ENCODE measurements around the gene JAML.

JAML gene

DNA sequence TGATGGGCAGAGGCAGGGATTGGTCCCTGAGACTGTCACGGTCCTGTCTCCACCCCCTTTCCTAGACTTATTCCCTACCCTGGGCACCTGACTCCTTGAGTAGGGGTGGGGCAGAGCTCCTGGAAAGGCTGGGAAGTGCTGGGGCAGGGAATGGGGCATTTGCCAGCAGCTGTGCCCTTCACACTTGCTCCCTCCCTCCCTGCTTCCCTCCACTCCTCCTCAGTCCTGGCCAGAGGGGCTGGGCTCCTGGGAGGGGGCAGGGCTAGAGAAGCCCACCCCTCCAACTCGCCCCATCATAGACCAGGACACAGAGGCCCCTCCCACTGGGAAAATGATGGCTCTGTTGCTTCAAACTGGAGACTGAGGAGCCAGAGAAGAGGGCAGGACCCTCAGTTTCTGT is 59.9 kb downstream of the JAML start:
- DNase-seq, result no peak

DNA sequence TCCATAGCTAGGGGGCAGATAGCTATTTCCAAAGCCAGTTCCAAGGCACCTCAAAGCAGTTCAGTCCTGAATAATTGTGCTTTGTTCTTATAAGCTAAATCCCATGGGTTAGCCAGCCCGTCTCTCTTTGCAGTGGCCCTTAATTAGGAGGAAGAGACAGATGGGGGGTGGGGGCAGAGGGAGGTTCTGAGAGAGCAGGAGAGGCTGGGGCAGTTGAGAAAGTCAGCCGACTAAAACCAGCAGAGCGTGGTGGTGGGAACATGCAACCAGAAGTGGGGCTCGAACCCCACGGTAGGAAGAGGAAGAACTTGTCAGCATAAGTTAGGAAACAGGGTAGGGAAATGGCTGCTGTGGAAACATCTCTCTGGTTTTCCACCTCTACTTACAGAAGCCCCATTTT is 61.3 kb downstream of the JAML start:
- no peak for DNase-seq

DNA sequence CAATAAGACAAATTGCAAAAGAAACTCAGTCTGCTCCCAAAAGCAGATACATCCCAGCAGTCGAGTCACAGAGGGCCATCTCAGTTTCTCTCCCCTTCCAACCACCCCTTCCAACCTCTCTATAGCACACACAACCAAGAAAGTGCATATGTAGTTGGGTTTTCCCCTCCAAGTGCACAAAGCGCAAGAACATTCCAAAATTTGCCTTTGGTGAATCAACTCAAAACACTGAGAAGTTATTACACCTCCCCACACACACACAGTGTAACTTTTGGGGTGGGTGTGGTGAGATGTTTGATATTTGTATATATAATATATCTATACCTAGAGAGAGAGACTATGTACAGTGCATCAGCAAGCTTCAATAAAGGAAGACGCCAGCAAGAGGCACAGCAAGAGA is 62.0 kb downstream of the JAML start:
- DNase-seq, result no peak

DNA sequence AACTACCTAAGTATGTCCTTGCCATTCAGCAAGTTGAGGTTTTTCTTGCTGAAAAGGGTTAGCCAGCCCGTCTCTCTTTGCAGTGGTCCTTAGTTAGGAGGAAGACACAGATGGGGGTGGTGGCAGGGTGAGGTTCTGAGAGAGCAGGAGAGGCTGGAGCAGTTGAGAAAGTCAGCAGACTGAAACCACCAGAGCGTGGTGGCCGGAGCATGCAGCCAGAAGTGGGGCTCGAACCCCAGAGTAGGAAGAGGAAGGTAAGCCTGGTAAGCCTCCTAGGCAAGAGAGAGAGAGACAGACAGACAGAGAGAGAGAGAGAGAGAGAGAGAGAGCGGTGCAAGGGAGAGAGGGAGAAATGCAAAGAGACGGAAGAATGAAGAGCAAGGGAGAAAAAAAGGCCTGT is 63.0 kb downstream of the JAML start:
- DNase-seq, result no peak

DNA sequence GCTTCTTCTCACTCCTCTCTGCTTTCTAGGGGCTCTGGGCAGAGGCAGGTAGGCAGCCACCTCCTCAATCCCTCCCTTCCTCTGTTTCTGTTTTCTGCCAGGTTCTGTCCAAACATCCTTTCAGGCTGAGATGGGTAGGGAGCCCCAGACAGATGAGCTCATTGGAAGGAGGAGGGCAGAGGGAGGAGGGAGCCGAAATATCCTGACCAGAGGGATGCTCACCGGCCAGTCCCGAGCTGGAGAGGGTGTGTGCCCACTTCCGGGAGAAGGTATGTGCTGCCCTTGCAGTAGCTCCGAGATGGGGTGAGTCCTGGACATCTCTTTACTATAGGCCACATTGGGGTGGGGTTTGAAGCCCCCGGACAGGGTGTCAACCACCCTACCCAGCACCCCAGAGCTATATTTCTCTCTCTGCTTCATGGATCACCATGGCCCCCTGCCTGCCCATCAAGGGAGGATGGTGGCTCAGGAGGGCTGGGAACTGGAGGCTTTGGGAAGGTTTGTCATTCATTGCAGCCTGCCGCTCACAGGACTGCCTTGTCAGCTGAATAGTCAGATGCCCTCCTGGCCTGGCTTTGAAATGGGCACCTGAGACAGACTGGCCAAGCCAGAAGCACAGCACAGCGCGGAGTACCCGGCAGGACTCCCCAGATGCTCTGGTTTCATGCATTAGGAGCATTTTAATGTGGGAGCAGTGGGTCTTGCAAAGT is 67.5 kb downstream of the JAML start:
- DNase-seq, result no peak

DNA sequence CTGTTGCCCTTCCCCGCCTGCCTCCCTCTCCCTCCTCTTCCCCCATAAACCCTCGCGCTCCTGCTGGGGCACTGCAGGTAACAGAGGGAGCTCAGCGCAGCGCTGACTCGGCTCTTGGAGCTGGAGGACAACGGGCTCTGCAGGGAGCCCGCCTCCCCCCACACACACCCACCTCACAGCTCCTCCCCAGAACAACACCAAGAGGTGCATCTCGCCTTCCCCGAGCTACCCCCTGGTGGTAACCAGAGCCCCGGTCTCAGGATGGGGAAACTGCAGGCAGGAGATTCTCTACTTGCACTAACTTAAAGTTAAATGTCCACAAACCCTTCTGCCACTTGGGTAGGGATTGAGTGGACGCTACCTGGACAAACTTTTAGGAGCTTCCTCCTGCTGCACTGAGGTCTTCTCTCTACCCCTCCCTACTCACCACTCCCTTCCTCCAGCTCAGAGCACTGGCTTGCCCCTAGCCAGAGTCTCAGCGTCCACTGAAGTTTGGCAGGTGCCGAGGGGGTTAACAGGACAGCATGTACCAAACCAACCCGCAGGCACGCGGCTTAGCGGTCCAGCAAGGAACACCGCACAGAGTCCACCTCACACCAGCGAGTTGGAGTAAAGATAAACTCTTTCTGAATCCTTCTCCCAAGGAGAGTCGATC is 68.2 kb downstream of the JAML start:
- DNase-seq, result no peak

DNA sequence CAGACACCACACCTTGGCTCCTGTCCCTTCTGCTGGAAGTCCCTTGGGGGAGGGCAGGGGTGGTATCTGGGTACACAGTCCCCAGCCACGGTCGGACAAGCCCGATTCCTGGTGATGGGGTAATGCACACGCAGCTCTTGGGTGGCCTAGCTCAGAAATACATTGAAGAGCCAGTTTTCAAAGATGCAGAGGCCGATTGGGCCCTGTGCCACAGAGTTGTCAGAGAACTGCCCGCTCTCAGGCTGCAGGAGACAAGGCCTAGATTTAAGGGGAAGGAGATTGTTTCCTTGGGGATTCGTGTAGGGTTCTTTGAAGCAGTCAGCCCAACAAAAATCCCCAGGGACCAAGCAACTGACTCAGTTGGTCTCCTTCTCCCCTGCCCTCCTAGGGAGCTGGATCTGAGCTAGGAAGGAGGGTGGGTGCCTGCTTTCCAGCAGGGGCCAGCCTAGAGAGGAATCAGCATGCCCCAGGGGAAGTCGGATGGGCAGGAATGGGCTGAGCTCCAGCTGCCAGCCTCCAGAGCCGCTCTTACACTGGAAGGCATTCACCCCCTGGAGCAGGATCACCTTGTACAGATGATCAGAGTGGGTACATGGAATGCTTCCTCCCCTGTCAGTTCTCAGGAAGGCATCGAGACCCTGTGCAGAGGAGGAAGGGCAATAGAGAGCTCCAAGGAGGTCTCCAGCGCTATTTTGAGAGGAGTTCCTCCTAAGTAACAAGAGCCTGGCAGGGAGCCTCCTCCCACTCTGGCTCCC is 68.9 kb downstream of the JAML start:
- no peak for DNase-seq

DNA sequence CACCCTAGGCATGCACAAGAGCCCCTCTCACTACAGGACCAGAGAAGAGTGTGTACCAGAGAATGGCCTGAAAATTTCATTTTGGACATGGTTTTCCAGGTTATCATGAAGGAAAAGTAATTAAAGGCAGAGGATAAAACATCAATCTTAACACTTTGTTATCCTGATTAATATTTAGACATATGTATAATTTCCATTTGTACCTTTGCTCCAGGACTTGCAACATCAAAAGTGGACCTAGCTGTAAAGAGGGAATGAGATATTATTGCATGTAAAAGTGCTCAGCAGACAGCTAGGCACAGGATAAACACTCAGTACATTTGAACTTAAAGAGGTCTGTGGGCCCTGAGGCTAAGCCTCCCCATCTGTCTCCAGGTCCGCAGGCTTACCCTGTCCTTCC is 70.2 kb downstream of the JAML start:
- no peak for DNase-seq

DNA sequence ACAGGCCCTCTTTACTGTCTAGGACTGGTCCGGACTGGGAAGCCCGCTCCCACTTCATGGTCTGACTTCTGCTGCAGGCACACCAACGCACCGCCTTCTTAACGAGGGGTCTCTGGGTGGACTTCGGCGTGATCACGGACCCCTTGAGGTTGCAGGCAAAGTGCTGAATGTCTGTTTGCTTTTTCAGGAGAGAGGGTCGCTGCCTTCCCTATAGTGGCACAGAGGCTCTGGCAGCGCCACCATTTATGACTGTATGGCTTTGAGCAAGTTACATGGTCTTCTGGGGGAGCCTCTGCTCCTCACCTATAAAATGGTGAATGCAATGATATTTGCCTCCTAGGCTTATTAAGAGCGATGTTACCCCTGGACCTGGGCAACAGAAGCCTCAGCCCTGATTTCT is 70.8 kb downstream of the JAML start:
- no peak for DNase-seq

DNA sequence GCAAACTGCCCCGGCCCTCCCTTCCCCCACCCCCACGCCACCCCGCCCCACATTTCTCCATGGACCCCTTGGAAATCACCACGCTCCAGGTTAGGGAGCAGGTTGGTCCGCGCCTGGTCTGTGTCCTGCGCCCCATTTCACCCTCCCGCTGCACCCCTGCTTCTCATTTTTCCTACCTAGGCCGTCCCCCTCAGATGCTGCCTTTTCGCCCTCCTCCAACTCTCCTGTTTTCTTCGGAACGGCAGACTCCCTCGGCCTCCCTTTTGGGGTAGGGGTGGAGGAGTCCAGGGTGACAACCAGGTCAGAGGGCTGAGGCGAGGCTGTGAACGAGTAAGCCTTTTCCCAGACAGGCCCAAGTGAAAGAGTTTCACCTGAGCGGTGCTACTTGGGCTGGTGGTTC is 71.3 kb downstream of the JAML start:
- no peak for DNase-seq

DNA sequence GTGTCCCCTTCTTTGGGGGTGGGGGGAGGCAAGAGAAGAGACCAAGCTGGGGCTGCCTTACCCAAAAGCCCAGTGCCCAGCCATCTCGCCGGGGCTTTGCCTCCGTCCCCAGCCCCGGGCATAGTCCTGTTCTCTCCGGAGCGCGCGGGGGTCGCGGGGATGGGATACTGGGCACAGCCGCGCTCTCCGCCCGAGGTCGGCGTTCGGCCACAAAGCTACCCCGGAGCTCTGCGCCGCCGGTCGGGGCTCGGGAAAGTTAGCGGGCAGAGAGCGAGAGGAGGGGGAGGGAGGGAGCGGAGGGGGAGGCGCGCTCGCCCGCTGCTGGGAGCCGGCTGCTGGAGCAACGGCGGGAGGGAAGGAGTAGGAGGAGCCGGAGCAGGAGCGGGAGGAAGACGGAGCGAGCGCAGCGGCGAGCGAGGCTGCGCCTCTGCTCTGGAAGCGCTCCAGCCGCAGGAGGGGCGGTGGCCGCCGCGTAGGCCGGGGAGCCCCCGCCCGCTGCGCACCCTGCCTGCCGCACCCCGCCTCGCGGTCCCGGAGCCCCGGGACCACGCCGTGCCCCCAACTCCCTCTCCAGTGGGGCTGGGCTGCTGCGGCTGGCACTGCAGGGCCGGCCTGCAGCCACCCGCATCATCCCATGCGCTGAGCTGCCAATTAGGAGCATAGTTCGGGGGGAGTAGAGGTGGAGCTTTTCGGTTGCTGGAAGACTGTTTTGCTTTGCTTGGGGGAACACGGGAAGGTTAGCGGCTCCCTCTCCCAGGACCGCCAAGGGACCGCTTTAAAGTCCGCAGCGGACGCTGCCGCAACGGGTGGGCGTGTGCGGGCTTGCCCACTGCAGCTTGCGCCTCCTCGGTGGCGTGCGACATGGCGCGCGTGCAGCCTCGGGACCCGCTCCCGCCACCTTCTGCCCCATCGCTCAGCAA is 72.0 kb downstream of the JAML start, which contains the start of gene SCN4B:
TSS of gene SCN4B (minus strand) at position 272 of the 920 bp plus-strand sequence. CDS start at position 122, 150 bp downstream.
- DNase-seq, result no peak

DNA sequence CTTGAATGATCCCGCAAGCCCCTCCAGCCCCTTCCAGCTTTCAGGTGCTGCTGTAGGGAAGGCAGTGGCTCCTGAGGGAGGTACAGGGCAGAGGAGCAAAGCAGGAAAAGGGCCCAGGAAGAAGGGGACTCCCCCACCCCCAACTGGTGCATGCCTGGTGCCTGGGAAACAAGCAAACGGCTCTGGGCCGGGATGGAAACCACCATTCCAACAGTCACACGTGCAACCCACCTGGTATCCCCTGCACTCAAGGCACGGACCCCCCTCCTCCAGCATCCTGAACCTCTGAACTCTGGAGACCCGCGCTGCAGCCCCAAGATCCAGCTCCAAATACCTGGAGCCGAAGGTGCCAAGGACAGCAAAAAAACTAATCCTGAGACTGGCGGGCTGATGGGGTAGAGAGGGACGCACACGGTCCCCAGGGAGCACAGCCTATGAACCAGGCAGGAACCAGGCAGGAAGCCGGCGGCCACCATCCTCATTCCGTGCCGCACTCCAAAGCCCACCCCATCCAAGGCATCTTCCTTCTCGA is 72.7 kb downstream of the JAML start:
- DNase-seq, result no peak

DNA sequence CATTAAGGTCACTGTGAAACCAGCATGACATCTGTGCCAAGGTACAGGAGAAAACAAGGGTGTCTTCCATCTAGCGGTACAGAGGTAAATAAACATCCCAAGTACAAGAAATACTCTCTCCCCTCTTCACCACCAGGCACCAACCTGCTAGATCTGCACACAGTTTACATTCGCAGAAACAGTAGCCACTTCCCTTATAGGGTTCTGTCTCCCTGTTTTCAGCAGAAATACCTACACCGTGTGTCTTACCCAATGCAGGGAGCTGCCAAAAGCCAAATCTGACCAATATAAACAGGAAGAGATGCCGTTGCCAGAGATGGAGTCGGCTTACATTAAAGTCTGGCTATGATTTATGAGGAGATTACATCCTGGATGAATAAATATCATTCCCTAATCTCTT is 73.4 kb downstream of the JAML start:
- DNase-seq, result no peak

DNA sequence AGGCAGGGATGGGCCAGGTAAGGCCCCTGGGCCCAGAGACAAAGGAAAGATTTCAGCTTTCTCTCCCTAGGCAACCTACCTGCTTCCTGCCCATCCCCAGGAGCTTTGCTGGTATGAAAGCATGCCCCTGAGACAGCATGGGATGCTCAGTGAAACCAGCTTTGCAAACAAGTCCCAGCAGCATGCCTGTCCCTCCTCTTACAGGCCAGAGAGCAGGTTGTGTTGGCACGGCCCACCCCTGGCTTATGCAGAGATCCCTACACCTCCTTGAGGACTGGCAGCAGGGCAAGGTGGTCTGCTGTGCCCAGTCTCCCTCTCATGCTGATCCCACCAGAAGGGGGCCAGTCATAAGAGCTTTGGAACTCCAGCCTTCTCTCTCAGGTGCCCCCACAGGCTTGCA is 75.3 kb downstream of the JAML start:
- no peak for DNase-seq

DNA sequence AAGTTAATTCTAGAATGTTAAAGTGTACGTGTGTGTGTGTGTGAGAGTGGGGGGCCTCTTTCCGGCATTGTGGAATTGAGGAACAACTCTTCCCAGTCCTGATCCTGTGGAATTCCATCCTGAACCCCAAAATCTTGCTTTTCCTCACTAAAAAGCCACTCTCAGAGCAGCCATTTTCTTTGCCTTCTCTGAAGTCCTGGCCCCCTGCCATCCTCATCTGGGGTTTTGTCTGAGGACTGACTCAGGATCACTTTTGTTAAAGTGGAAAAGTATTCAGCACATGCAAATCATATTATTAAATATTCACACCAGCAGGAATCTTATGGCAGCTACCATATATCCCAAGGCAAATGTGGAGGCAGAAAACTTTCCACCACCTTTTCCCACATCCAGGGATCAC is 76.0 kb downstream of the JAML start:
- no peak for DNase-seq

DNA sequence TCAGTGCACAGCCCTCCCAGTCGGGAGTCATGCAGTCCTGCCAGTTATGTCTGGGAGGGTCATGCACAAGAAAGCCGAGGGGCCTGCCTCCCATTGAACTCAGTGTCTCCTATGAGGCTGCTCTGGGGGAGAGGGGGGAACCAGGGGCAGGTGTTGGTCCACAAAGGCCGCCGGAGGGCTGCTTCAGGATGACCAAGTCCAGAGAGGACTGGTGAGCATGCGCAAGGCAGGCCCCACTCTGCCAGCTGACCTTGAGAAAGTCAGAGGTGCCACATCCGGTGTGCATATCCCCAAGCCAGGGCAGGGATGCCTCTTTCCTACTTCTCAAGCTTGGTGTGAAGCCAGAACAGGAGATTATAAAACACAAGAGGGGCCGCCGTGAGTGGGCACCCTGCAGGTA is 76.6 kb downstream of the JAML start:
- DNase-seq, result no peak

DNA sequence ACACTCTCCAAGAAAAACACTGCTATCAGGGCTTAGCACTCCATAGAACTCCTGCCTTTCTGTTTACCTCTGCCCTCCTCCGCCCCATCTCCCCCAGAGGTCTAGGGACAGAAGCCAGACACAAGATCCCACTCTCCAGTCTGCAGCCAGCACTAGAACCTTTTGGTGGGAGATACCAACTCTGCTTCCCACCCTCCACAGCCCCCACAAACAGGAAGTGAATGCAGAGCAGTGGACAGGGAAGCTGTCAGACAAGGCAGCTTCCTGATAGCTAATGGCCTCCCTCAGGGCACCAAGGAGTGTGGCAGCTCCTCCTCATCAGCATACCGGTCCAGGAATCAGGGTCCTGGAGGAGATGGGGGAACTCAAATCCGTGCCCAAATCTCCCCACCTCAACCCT is 77.3 kb downstream of the JAML start:
- DNase-seq, result no peak

DNA sequence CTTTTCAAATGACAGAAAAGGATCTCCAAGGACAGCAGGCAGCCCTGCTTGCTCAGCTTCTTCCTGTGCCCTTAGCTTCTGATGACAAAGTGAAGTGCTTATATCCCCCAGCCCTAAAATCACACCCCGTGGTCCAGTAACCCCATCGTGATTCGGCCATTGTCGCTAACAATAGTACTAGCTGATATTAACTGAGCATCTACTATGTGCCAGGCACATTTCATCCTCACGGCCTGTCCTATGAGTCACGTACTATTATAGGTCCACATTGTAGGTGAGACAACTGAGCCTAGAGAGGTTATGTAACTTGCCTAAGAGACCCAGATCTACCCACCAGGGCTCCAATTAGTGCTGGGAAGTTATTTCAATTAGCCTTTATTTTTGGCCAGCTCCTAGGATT is 78.3 kb downstream of the JAML start:
- DNase-seq, result no peak

DNA sequence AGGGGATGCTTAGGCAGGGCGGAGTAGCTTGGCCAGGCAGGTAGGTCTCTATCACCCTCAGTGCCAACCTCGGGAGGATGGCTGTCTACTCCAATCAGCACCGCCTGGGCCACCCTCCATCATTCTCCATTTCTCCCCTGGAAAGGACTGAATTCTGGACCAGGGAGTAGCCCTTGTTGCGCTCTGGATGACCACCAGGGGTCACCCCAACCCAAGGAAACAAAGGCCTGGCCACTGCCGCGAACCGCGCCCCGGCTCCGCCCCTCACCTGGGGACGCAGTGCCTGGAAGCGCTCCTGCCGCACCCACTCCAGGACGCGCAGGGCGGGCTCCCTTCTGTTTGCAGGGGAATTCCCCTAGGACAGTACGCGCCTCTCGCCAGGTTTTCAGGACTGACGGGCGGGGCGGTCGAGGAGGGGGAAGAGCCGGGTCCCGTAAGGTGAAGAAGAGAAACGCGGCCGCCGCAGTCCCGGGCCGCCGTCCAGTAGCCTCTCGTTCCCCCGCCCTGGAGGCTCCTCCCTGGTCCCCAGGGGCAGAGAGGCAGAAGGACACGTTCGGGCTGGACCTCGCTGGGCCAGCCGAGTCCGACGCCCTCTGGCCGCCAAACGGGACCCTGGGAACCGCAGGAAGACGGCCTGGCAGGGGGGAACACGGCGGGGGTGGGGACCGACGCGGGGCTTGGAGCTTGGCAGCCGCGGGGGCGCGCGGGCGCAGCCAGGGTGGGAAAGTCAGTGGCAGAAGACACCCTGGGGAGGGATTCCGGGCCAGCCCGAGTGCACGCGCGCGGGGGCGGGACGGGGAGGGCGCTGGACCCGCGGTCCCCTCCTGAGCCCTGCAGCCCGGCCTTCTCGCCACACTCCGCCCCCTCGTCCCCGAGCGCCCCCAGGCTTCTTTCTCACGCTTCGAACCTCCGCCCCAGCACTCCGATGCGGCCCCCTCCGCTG is 79.3 kb downstream of the JAML start:
- peak; percentile 95 for DNase-seq

DNA sequence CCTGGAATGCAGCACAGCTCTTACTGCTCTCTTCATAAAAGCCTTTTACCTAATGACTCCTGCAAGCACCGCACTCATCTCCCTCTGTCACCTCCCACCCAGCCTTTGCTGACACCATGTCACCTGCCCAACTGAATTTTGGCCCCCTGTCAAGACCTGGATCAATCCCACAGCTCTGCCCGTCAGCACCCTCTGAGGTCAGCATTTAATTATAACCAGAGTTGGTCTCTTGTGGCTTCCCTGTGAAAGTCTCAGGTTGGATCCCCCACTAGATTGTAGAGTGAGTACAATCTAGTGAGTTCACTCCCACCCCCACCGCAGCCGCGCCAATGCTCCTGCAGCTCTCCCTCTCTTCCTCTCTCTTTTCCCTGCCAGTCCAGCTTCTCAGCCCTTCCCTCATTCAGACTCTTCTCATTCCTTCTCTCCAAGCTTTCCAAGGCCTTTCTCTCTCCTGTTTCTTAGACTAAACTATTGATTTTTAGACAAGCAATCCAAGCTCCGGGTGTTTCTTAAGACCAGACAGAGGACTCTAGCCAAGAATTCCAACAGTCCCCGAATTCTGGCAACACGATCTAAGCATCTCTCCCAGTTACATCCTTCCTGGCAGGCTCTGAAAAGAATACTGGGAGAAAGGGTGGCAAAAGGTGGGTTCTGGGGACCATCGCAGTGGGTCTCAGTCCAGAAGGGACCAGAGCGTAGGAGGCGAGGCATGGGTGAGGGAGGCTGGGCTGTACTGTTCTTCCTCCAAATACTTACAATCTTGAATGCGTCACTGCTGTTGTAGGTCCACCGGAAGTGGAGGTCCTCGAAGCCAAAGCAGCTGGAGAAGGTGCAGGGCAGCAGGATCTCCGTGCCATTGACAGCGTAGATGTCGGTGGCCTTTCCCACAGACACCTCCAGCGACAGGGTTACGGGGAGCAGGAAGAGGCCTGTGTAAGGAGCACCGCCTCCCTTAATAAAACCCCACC is 80.2 kb downstream of the JAML start:
- DNase-seq, result no peak
